Measurements from ENCODE around the gene RETREG3. TPM values are rescaled to one million over a fixed set of nuclear protein-coding genes. Genes with fewer than 3 reads are reported as not detected.

Gene RETREG3, protein sequence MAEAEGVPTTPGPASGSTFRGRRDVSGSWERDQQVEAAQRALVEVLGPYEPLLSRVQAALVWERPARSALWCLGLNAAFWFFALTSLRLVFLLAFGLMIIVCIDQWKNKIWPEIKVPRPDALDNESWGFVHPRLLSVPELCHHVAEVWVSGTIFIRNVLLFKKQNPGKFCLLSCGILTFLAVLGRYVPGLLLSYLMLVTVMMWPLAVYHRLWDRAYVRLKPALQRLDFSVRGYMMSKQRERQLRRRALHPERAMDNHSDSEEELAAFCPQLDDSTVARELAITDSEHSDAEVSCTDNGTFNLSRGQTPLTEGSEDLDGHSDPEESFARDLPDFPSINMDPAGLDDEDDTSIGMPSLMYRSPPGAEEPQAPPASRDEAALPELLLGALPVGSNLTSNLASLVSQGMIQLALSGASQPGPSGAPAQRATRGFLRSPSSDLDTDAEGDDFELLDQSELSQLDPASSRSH
- 79.8 and 135 TPM in 2 replicates for total RNA-seq (2011; cell fraction: chromatin; rRNA removed; ENCODE audit: low replicate concordance)
- 81.9 and 89.6 TPM in 2 replicates for total RNA-seq (2011; cell fraction: nucleolus; rRNA removed)
- total RNA-seq (2011; cell fraction: nucleoplasm; rRNA removed) = 93.5 and 119 TPM in 2 replicates
- total RNA-seq (2014; rRNA removed) (16.9 and 23.5 TPM in 2 replicates), total RNA-seq (2014; rRNA removed; fragmentation: Illumina TruSeq; extraction: Trizol) (25.6 and 26.4 TPM in 2 replicates), total RNA-seq (2015; rRNA removed; fragmentation: Illumina TruSeq; extraction: Trizol) (19.6 and 20.9 TPM in 2 replicates), total RNA-seq (2021) (35.7 and 39.0 TPM in 2 replicates), polyA plus RNA-seq (2011; rRNA removed) (23.9 and 24.5 TPM in 2 replicates), polyA plus RNA-seq (2014; fragmentation: Illumina TruSeq; extraction: Trizol) (16.5 and 17.4 TPM in 2 replicates), polyA plus RNA-seq (2014; fragmentation: Nextera tagmentation; extraction: Ambion mirVana) (1 to 10 TPM; 4.1 to 5.3 TPM), polyA plus RNA-seq (2014; rRNA removed) (14.2 and 14.6 TPM in 2 replicates), polyA minus RNA-seq (2011; rRNA and poly(A)+ RNA removed) (37.6 and 78.2 TPM in 2 replicates), Bru-seq, nascent RNA (percentile 63 among the genes with signal in this experiment), BruChase-seq, experiment 1, labeled RNA remaining after a 2-hour chase (percentile 73 among the genes with signal in this experiment), BruChase-seq, experiment 2, labeled RNA remaining after a 6-hour chase (percentile 76 among the genes with signal in this experiment)
- polyA plus RNA-seq (2011; cell fraction: cytosol; rRNA removed) = 20.1 and 25.9 TPM in 2 replicates
- 22.8 and 41.6 TPM in 2 replicates for polyA plus RNA-seq (2011; cell fraction: nucleus; rRNA removed)
- polyA plus RNA-seq (2012) = 15.5 and 15.6 TPM in 2 replicates
- 16.0 and 33.6 TPM in 2 replicates for polyA minus RNA-seq (2011; cell fraction: cytosol; rRNA and poly(A)+ RNA removed)
- polyA minus RNA-seq (2011; cell fraction: nucleus; rRNA and poly(A)+ RNA removed) = 18.4 and 19.0 TPM in 2 replicates
- long read RNA-seq, experiment 1, transcript RETREG3-201 (9 exons, 3,759 nt) = major isoform, 28 of 110 reads
- long read RNA-seq, experiment 1, partial matches to known transcripts = 10 of 110 reads
- long read RNA-seq, experiment 1, other reads (novel, unspliced or antisense) = 72 of 110 reads
- long read RNA-seq, experiment 2, transcript RETREG3-201 (9 exons, 3,759 nt) = major isoform, 7 of 21 reads
- long read RNA-seq, experiment 2, partial matches to known transcripts = 2 of 21 reads
- long read RNA-seq, experiment 2, other reads (novel, unspliced or antisense) = 12 of 21 reads
- long read RNA-seq, experiment 3, partial matches to known transcripts = 0 of 5 reads
- long read RNA-seq, experiment 3, other reads (novel, unspliced or antisense) = 3 of 5 reads

DNA sequence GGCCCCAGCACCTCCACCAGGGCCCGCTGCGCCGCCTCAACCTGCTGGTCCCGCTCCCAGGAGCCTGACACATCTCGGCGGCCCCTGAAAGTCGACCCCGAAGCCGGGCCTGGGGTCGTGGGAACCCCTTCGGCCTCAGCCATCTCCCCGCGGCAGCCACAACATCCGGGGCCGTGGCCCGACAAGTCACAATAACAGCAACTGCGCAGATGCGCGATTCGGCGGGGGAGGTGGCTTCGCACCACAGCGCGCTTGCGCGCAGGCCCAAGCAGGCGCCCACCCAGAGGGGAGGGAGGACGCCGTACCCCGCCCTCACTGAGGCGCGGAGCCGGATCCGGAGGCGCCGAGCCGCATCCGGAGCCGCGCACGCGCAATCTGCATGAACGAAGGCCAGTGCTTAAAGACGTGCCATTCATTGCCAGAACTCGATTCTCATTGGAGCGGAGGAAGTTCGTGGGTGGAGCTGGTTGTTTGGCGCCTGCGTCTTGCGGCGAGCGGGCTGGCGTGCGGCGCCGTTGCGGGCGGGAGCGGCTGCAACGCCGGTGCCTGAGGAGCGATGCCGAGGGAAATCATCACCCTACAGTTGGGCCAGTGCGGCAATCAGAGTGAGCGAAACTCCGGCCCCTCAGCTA lies at the start of gene RETREG3, which contains the start of gene TUBG1:
Gene RETREG3 (minus strand): TSS at position 193 of the 632 bp plus-strand sequence. CDS start 50 bp downstream, at position 143.
Gene TUBG1 (plus strand): TSS at position 502 of the 632 bp plus-strand sequence. CDS start 55 bp downstream, at position 557.
- H4K20me1 ChIP-seq (replicated peaks; ENCODE audit: control insufficient read depth, insufficient read depth, low read length) = peaks cover 3% of the 10 kb centered on the region; the same call in 1 of the 2 replicates
- FAIRE-seq (peak; percentile 100), DNase-seq (ENCODE audit: extremely low read depth in 1 of 4, low spot score in 3 of 4) (peak; percentile 99), ATAC-seq (peak; percentile 90)
- WGBS (ENCODE audit: insufficient coverage, low coverage, missing lambda C conversion rate) = under 1% methylated on average over 66 of the region's 66 CpGs
- no peaks in the 10 kb centered on the region for H3K27me3 ChIP-seq (ENCODE audit: control insufficient read depth in 2 of 2, insufficient read depth in 2 of 2, low read length in 2 of 2)
- peak within 1 kb of the TSS; percentile 95 for H3K4me3 ChIP-seq
- peak within 1 kb of the TSS; percentile 84 for H3K27ac ChIP-seq (ENCODE audit: extremely low read depth, low read depth, low read length)
- H3K9ac ChIP-seq (ENCODE audit: insufficient read depth in 1 of 2, low read depth in 2 of 2, low read length in 2 of 2) = peak within 1 kb of the TSS; percentile 92 to 94
- H3K4me1 ChIP-seq (replicated peaks in 1 of 2; ENCODE audit: control insufficient read depth in 2 of 2, insufficient read depth in 2 of 2, low read length in 2 of 2) = peaks cover 16 to 21% of the 10 kb centered on the region in 2 experiments; a peak in 4 of 5 replicates
- no peaks in the 10 kb centered on the region for H3K9me1 ChIP-seq (ENCODE audit: control insufficient read depth, insufficient read depth, low read length)
- H3K9me3 ChIP-seq (replicated peaks; ENCODE audit: control insufficient read depth, insufficient read depth, low read depth, low read length) = no peaks in the 10 kb centered on the region
- peaks cover 36% of the 10 kb centered on the region for H3K36me3 ChIP-seq (ENCODE audit: control insufficient read depth, insufficient read depth, low read length)
- in situ Hi-C loops (cut with MboI) (no loop called here), intact Hi-C loops (cut with micrococcal nuclease) (loop anchor here (5.0 kb wide), 1 partner anchor 68 kb away; the partner anchor contains the start of gene PLEKHH3)
- BruUV-seq (replicated peaks) = no TSS peak
- H3K79me2 ChIP-seq (ENCODE audit: control insufficient read depth, insufficient read depth, low read length) = peaks cover 59% of the 10 kb centered on the region
- H3K4me2 ChIP-seq (ENCODE audit: insufficient read depth, low read length) = peak within 1 kb of the TSS; percentile 97
- ChIA-PET CTCF (ENCODE audit: low intra/inter-chr PET ratio) (interaction anchor here (0.6 to 1.0 kb wide), 2 partner anchors 15 to 31 kb away, joined by 3 read pairs; no protein-coding TSS in a partner anchor), POLR2A (interaction anchor here (0.6 to 2.8 kb wide), 14 partner anchors 10 to 828 kb away, joined by 3 to 31 read pairs (median 6); no protein-coding TSS in a partner anchor)
- H2AFZ ChIP-seq (ENCODE audit: low read depth, low read length) = peak within 1 kb of the TSS; percentile 94
- TF ChIP-seq ZEB2 (IDR thresholded peaks at IDR 0.05) = no peak
- no peak for TF ChIP-seq RBM17 (IDR thresholded peaks at IDR 0.05; ENCODE audit: borderline replicate concordance, low read depth, low read length)
- no peak for TF ChIP-seq TSC22D4 (tag; IDR thresholded peaks at IDR 0.05)
- TF ChIP-seq NEUROD1 (IDR thresholded peaks at IDR 0.05; ENCODE audit: borderline replicate concordance, low read depth, low read length, partially characterized antibody) = no peak
- no peak for TF ChIP-seq ZNF589 (CRISPR knock-in tag; IDR thresholded peaks at IDR 0.05; ENCODE audit: low read depth)
- TF ChIP-seq, protein P1, sequence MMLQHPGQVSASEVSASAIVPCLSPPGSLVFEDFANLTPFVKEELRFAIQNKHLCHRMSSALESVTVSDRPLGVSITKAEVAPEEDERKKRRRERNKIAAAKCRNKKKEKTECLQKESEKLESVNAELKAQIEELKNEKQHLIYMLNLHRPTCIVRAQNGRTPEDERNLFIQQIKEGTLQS (IDR thresholded peaks at IDR 0.05) = no peak
- TF ChIP-seq, protein P1 (CRISPR knock-in tag; conservative IDR thresholded peaks at IDR 0.05) = peak; percentile 38; the same call in 1 of the 2 replicates
- TF ChIP-seq, protein P2, sequence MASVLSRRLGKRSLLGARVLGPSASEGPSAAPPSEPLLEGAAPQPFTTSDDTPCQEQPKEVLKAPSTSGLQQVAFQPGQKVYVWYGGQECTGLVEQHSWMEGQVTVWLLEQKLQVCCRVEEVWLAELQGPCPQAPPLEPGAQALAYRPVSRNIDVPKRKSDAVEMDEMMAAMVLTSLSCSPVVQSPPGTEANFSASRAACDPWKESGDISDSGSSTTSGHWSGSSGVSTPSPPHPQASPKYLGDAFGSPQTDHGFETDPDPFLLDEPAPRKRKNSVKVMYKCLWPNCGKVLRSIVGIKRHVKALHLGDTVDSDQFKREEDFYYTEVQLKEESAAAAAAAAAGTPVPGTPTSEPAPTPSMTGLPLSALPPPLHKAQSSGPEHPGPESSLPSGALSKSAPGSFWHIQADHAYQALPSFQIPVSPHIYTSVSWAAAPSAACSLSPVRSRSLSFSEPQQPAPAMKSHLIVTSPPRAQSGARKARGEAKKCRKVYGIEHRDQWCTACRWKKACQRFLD (CRISPR knock-in tag; IDR thresholded peaks at IDR 0.05) = no peak
- no peak for TF ChIP-seq ZNF124 (CRISPR knock-in tag; IDR thresholded peaks at IDR 0.05)
- no peak for TF ChIP-seq ETV5 (CRISPR knock-in tag; IDR thresholded peaks at IDR 0.05; ENCODE audit: low read depth)
- no peak for TF ChIP-seq ZBTB8A (IDR thresholded peaks at IDR 0.05; ENCODE audit: partially characterized antibody)
- peak; percentile 71 for TF ChIP-seq TAF7 (tag; IDR thresholded peaks at IDR 0.05)
- TF ChIP-seq MED1 (CRISPR knock-in tag; IDR thresholded peaks at IDR 0.05; ENCODE audit: borderline replicate concordance) = no peak
